Heart left ventricle (tissue), 16 donors: ENCODE measurements around the gene RABL3. TPM values are rescaled to one million over a fixed set of nuclear protein-coding genes. Genes with fewer than 3 reads are reported as not detected.
"Not testable (repeated sequence)": the region's sequence is repeated elsewhere in the genome, so short reads cannot be mapped to it uniquely, and the experiment has no call there.

ENCODE experiments used
- ATAC-seq, 4 donors: fragments of 200-7000 bp; cut with Tn5 transposase; one replicate each; pipeline ENCODE4 v1.9.1; 2020 to 2022; ENCODE audit warnings: moderate library complexity in 4 of 4, mild to moderate bottlenecking in 3 of 4, moderate number of reproducible peaks in 1 of 4
- DNase-seq, 5 donors: peaks; one replicate each; pipeline ENCODE4 v3.0.0-alpha.2; 2020
- H3K27ac ChIP-seq, 12 donors: fragments of 200-600 bp; sonication (generic) in 4 of 12; one replicate each; pipeline versions ENCODE4 v1.5.0 to v1.8.0; 2016 to 2022; ENCODE audit warnings: mild to moderate bottlenecking in 2 of 12
- H3K27me3 ChIP-seq, 9 donors: fragments of 200-600 bp; sonication (generic) in 2 of 9; one replicate each; pipeline versions ENCODE4 v1.5.1 to v1.8.0; 2016 to 2022; ENCODE audit warnings: mild to moderate bottlenecking in 3 of 9
- H3K36me3 ChIP-seq, 9 donors: fragments of 200-600 bp; sonication (generic) in 2 of 9; one replicate each; pipeline versions ENCODE4 v1.5.0 to v1.8.0; 2018 to 2022; ENCODE audit warnings: mild to moderate bottlenecking in 2 of 9
- H3K4me1 ChIP-seq, 12 donors: fragments of 200-600 bp; sonication (generic) in 4 of 12; one replicate each; pipeline versions ENCODE4 v1.5.0 to v1.8.0; 2016 to 2022; ENCODE audit warnings: mild to moderate bottlenecking in 3 of 12
- H3K4me3 ChIP-seq, 12 donors: fragments of 200-600 bp; sonication (generic) in 4 of 12; one replicate each; pipeline versions ENCODE4 v1.5.0 to v1.8.0; 2017 to 2022; ENCODE audit warnings: mild to moderate bottlenecking in 9 of 12, moderate library complexity in 4 of 12
- H3K9me3 ChIP-seq, 12 donors: fragments of 200-600 bp; sonication (generic) in 4 of 12; one replicate each; pipeline versions ENCODE4 v1.5.0 to v1.8.0; 2016 to 2022; ENCODE audit warnings: mild to moderate bottlenecking in 1 of 12
- CTCF ChIP-seq, 12 donors: fragments of 200-600 bp; sonication (generic) in 4 of 12; IDR thresholded peaks; one replicate each; pipeline versions ENCODE4 v1.5.0 to v1.8.0; 2018 to 2022; ENCODE audit warnings: antibody characterized with exemption in 12 of 12, mild to moderate bottlenecking in 5 of 12
- POLR2A ChIP-seq, 2 donors: fragments of 450-650 bp; IDR thresholded peaks; one replicate each; pipeline ENCODE4 v1.6.1; 2017; ENCODE audit warnings: antibody characterized with exemption in 2 of 2, mild to moderate bottlenecking in 2 of 2, moderate library complexity in 2 of 2
- WGBS, 4 donors: extraction: QIAGEN DNeasy Blood & Tissue Kit in 2 of 4; methylation state at CpG; one replicate each; pipeline versions ENCODE4 v1.1.5 to v1.1.7; 2013 to 2018; 5-methylcytosine and 5-hydroxymethylcytosine counted together
- intact Hi-C, 10 donors: fragments of 100-400 bp; cut with DNase I; formaldehyde crosslinking; loops; one replicate each; pipeline versions ENCODE4 v1.11.1 to v1.14.2; 2022
- polyA plus RNA-seq, 2 donors: library from polyadenylated mRNA; stranded (reverse); fragments of 200-250 nt; gene quantifications; one replicate each; pipeline ENCODE4 v1.2.3, GENCODE V29; 2013
- total RNA-seq, 9 donors: library from RNA; depleted of rRNA in 2 of 9; stranded (reverse); fragments of >200 nt in 2 of 9; fragmentation: NEBNext Ultra II Directional in 3 of 9; extraction: Animal tissue kit (Norgen Biotek cat#: 25700) in 3 of 9; gene quantifications; one replicate each; pipeline versions ENCODE4 v1.1.0 to v1.2.4, GENCODE V29; 2016 to 2023
- donor health status: ischemic (EF 13 %, LVEDD 7.1; RV severe dilation, severe dysfunction).
- donor health status: healthy with polysubstance abuse.
- donor health status: DM: no; HTN: yes; CAD: no.
- donor health status: DM: no; HTN: no; CAD: no.
- donor health status: ischemic (EF 25% LVEDD 6.9; RV normal size, moderate dysfunction).
- donor health status: ischemic (EF 25% LVEDD 5.7; RV mildly dilated, moderate dysfunction).
- donor health status: healthy.
- donor health status: DM: yes; HTN: yes; CAD: no.
- donor health status: ischemic (EF 35%, LVEDD 5.7; RV mildly dilated, moderate dysfunction).
- donor health status: nonischemic (EF 11% LVEDD 7.7; RV severe dilation, severe dysfunction).
- donor health status: DM: yes; HTN: yes; CAD: no.
- donor health status: PGD.
- donor health status: ischemic (EF 29% LVEDD 5.4; RV normal size, mild dysfunction).
- donor health status: nonischemic (EF 23%, LVEDD 6.1; RV moderate dilation, normal function).

The RABL3 gene
- total and polyA plus RNA-seq, 11 donors, result 3.1 to 28.3 (median 17.5) TPM

- peaks cover 0 to 29% (median 17%) of the 10 kb centered on the region in 12 donors for H3K4me1 ChIP-seq
- intact Hi-C loops, result loop anchor here in 8 of 10 donors (1.0 to 10.0 kb wide), 6 partner anchors 146 to 326 kb away; partner anchors contain the start of gene NDUFB4 (in 8 of the 8)
- TF ChIP-seq CTCF (IDR thresholded peaks at IDR 0.05), result no peak
- no peak for TF ChIP-seq POLR2A (IDR thresholded peaks at IDR 0.05)
- H3K9me3 ChIP-seq, result peaks cover 0 to 3% (median 0%) of the 10 kb centered on the region in 12 donors
- ATAC-seq, result peak; percentile 23 to 35 (median 28)
- DNase-seq, result no peak
- H3K4me3 ChIP-seq, result peak overlapping the region; percentile 59 to 97 (median 85)
- WGBS, 4 donors, result 1% methylated on average over 26 of the region's 26 CpGs
- H3K27me3 ChIP-seq, result no peaks in the 10 kb centered on the region
- peak overlapping the region in 11 of 12 donors; percentile 78 to 98 (median 92) for H3K27ac ChIP-seq
- H3K36me3 ChIP-seq, result peaks cover 0 to 5% (median 0%) of the 10 kb centered on the region in 9 donors
These were observed 591 bp upstream of the RABL3 start for GRCh38 chr3:120742849-120743365.

- ATAC-seq, result no peak
- Histone ChIP-seq H3K9me3 (peaks cover 0 to 4% (median 0%) of the 10 kb centered on the region in 12 donors), H3K27ac (peak overlapping the region; percentile 83 to 98 (median 93)), H3K36me3 (peaks cover 0 to 14% (median 0%) of the 10 kb centered on the region in 9 donors), H3K27me3 (no peaks in the 10 kb centered on the region), H3K4me1 (peaks cover 0 to 29% (median 17%) of the 10 kb centered on the region in 12 donors), H3K4me3 (peak overlapping the region; percentile 59 to 97 (median 85))
- TF ChIP-seq POLR2A (IDR thresholded peaks at IDR 0.05), result no peak
- no peak for TF ChIP-seq CTCF (IDR thresholded peaks at IDR 0.05)
- intact Hi-C loops, result loop anchor here in 8 of 10 donors (1.0 to 10.0 kb wide), 6 partner anchors 145 to 325 kb away; partner anchors contain the start of gene NDUFB4 (in 8 of the 8)
- no peak for DNase-seq
- 6 to 11% (median 8%) methylated on average over 10 of the region's 10 CpGs for WGBS, 4 donors
These were observed 499 bp downstream of the RABL3 start for GRCh38 chr3:120741837-120742197.

GRCh38 chr3:120741320-120741719 lies 996 bp downstream of the RABL3 start:
- Histone ChIP-seq H3K4me1 (peaks cover 0 to 29% (median 17%) of the 10 kb centered on the region in 12 donors), H3K36me3 (peaks cover 0 to 14% (median 0%) of the 10 kb centered on the region in 9 donors), H3K27me3 (no peaks in the 10 kb centered on the region), H3K27ac (peak overlapping the region in 3 of 12 donors; percentile 88 to 98 (median 91)), H3K9me3 (peaks cover 0 to 4% (median 0%) of the 10 kb centered on the region in 12 donors), H3K4me3 (peak overlapping the region in 9 of 12 donors; percentile 73 to 94 (median 85))
- no peak for ATAC-seq
- no peak for DNase-seq
- intact Hi-C loops, result loop anchor here in 6 of 10 donors (5.0 to 10.0 kb wide), 2 partner anchors 147 to 324 kb away; partner anchors contain the start of gene NDUFB4 (in 5 of the 6)
- no peak for TF ChIP-seq POLR2A (IDR thresholded peaks at IDR 0.05)
- no peak for TF ChIP-seq CTCF (IDR thresholded peaks at IDR 0.05)
- 68 to 81% (median 76%) methylated on average over 3 of the region's 3 CpGs for WGBS, 4 donors

GRCh38 chr3:120738006-120738405 lies 4.3 kb downstream of the RABL3 start:
- Histone ChIP-seq H3K36me3 (peaks cover 0 to 14% (median 0%) of the 10 kb centered on the region in 9 donors), H3K4me1 (peaks cover 0 to 11% (median 5%) of the 10 kb centered on the region in 12 donors)
- 89 to 98% (median 98%) methylated on average over 8 of the region's 8 CpGs for WGBS, 4 donors
- DNase-seq, H3K27ac ChIP-seq, H3K4me3 ChIP-seq, H3K27me3 ChIP-seq, ATAC-seq, intact Hi-C loops, H3K9me3 ChIP-seq: not testable (repeated sequence)
